NCI-H69 (cell line): Measurements from ENCODE around the gene ZNF181.

ENCODE experiments used
- DNase-seq: peaks from one replicate; lab custom pipeline; 2025; lab: John Stamatoyannopoulos, UW

The ZNF181 gene

DNA sequence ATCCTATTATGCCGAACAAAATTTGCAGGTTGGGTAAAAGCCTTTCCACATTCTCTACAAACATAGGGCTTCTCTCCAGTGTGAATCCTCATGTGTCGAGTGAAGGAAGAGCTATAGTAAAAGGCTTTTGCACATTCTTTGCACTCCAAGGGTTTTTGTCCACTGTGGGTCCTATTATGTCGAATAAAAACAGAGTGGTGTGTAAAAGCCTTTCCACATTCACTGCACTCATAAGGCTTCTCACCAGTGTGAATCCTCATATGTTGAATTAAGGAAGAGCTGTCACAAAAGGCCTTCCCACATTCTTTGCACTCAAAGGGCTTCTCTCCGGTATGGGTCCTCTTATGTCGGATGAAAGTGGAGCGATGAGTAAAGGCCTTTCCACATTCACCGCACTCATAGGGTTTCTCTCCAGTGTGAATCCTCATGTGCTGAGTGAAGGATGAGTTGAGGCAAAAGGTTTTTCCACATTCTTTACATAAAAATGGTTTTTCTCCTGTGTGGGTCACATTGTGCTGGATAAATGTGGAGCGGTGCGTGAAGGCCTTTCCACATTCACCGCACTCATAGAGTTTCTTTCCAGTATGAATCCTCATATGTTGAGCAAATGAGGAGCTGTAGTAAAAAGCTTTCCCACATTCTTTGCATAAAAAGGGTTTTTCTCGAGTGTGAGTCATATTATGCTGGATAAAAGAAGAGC, 25.3 kb downstream of the ZNF181 start:
- no peak for DNase-seq

- DNase-seq = no peak
Observed at GRCh38 chr19:34766386-34766785, 32.3 kb downstream of the ZNF181 start.

DNA sequence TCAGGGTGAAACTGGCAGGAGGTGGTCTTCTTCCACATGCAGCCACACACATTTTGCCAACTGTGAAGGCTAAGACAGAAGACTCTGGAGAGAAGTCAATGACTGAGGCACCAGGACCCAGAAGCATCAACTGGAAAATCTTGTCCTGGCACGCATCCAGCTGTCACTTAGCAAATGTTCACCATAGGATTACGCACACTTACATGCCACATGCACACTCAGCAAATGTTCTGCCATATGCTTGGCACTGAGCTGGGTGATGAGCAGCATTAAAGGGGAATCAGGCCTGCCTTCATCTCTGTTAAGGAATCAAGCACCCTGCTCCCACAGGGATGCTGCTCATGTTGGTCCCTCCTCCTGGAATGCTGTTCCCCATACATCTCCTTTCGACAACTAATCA, 33.9 kb downstream of the ZNF181 start:
- no peak for DNase-seq

DNA sequence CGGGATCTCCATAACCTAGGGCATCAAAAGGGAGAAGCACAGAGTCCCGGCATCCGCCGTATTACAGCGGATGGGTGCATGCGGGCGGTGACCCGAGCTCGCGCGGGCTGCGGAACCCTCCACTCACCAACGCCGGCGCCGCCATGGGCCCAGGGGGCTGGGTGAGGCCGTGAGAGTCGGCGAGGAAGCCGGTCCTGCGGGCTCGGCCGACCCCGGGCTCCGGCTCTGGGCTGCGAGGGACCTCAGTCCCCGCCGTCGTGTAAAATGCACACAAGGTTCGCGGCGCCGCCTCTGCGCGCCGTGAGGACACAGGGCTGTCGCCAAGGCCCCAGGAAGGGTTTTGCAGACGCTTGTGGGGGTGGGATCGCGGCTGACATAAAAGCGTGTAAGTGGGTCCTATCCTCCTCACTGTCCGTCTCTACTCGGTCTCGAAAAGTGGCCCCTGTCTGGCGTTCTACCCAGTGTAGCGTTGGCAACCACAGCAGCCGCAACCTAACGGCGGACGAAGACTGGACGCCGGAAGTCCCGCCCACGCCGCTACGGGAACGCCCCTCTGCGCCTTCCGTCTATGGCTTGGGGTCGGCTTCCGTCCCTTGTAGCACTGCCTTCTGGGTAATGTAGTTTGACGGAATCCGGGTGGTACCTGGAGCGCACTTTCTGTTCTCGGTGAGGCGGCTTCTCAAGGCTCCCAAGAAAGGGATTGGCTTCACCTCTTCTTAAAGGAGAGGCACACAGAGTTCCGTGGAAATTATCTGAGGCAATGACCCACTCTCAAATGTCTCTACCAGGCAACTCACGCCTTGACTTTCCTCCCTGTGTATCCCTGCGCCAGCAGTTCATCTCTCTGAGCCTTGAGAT, 38.9 kb downstream of the ZNF181 start, which contains the start of gene ZNF599:
Gene ZNF599 (minus strand): TSS at position 519 of the 858 bp plus-strand sequence. CDS start 374 bp downstream, at position 145.
- peak; percentile 96 for DNase-seq

GRCh38 chr19:34773555-34773864, 39.5 kb downstream of the ZNF181 start:
- no peak for DNase-seq

GRCh38 chr19:34774857-34775256, 40.8 kb downstream of the ZNF181 start:
- no peak for DNase-seq

DNA sequence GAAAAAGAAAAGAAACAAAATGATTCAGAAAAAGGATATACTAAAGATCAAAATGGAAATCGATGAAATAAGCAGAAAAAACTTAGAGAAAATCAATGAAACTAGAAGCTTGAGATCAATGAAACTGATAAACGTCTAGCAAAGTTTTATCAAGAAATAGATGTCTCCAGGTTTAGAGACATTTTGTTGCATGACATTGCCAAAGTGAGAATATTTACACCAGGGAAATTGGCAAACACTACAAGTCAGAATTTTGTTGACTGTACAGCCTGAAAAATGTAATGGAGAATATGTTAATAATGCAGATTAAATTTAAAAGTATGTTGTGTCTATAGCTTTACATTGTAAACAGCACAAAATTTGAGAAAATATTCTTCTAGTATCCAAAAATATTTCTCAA, 44.3 kb downstream of the ZNF181 start:
- DNase-seq = no peak

DNA sequence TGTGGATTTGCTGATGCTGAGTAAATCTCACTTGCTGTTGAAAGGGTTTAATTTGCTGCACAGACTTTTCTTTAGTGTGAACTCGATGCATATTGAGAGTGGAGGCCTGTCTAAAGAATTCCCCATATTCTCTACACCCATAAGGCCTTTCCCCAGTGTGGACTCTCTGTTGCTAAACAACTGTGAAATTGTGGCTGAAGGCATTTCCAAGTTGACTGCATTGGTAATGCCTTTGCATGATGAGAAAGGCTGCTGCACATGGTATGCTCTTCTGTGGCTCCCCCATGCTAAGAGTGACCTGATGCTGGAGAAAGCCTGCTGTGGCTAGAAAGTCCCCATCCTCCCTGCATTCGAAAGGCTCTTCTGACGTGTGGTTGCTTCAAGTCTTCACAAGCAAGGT, 45.6 kb downstream of the ZNF181 start:
- DNase-seq = no peak

DNA sequence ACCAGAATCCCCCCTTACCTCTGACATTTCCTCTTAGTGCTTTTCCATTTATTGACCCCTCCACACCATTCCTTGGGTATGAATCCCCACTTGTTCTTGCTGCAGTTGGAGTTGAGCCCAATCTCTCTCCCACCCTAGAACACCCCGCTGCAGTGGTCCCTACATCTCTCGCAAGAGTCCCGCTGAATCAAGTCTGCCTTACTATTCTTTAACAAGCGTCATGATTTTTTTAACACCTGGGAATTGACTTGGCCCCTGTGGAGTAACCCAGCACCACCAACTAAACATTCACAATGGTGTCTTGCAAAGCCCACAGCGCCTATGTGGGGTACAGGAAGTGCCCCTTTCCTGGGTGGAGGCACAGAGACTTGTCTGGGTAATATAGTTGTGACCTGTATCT, 52.2 kb downstream of the ZNF181 start:
- no peak for DNase-seq

GRCh38 chr19:34787059-34787824, 53.2 kb downstream of the ZNF181 start:
- no peak for DNase-seq

DNA sequence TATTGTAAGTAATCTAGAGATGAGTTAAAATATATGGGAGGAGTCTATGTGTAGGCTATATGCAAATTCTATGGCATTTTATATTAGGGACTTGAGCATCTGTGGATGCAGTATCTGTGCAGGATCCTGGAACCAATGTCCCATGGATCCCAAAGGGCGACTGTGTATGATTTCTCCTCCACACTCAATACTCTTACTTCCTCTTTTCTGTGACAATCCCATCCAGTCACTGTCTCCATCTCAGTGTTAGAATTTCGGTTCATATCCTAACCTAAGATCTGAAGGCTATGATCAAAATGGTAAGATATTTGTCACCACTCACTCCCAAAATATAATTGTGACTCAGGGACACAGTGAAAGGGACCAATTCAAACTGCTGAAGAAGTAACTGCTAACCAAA, 54.0 kb downstream of the ZNF181 start:
- DNase-seq = no peak

GRCh38 chr19:34793565-34793964, 59.5 kb downstream of the ZNF181 start:
- no peak for DNase-seq

DNA sequence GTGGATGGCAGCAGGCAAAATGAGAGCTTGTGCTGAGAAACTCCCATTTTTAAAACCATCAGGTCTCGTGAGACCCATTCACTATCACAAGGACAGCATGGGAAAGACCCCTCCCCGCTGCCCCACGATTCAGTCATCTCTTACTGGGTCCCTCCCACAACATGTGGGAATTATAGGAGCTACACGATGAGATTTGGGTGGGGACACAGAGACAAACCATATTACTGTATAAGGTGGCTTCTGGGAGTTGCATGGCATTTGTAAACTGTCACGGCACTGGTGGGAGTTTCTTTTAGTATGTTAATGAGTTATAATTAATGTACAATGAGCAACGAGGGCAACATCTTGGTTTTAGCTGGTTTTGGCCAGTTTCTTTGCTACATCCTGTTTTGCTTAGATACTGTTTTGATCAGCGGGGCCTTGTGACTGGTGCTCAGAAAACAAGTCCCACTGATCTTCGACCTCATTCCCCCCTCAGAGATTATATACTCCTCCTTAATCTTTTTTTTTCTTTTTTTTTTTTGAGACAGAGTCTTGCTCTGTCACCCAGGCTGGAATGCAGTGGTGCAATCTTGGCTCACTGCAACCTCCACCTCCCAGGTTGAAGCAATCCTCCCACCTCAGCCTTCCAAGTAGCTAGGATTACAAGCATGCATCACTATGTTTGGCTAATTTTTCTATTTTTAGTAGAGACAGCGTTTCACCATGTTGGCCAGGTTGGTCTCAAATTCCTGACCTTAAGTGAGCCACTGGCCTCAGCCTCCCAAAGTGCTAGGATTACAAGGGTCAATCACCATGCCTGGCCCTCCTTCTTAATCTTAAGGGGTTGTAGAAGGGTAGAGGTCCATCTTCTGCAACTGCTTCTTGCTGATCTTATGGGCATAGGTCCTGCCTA, 60.3 kb downstream of the ZNF181 start:
- DNase-seq = no peak
